AG09319 (cell line): ENCODE measurements around the gene RNU2-63P.

ENCODE experiments used
- DNase-seq: peaks from one replicate; pipeline ENCODE4 v3.0.0-alpha.2; 2010; ENCODE audit warnings: low read depth; ENCODE audit errors: extremely low read depth
- CTCF ChIP-seq: IDR thresholded peaks from 2 replicates; pipeline ENCODE4 v1.5.1; 2011; ENCODE audit warnings: low read depth, mild to moderate bottlenecking, inconsistent platforms, low read length, moderate library complexity

Gene RNU2-63P

GRCh38 chr2:88016086-88016959, at the start of gene RNU2-63P:
RNU2-63P (minus strand) TSS chr2:88016547.
- TF ChIP-seq CTCF, result no peak
- DNase-seq, result peak; percentile 16

DNA sequence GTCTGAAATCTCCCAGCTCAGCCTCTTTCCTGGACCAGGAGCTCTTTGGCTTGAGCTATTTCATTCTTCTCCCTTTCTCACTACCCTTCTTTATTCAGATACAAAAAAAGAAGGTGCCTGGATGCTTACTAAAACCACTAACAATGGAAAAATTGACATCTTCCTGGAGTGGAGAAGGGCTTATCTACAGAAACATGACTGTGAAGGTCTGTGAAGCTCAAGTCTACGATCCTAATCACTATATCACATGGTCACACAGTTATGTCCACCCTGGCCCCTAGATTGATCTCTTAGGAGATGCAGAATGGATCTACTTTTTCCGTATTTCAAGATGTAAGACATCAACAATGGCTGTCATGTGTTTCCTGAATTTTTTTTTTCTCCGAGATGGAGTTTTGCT, 44.9 kb upstream of the RNU2-63P start:
- no peak for TF ChIP-seq CTCF
- no peak for DNase-seq

DNA sequence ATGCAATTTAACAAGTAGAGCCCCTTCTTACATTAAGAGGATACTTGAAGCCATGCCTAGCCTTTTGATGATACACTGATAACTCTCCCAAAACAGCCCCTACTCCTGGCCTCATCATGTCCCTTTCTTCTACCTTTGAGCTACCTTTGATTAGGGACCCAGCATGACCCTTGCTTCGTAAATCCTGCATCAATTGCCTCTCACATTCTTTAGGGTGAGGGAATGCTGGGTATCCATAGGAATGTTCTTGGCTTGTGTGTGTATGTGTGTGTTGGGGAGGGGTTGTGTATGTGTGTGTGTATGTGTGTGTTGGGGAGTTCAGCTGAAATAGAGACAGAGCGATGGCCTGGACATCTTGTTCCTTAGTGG, 44.5 kb upstream of the RNU2-63P start:
- no peak for DNase-seq
- no peak for TF ChIP-seq CTCF

GRCh38 chr2:88059979-88060906, 43.9 kb upstream of the RNU2-63P start:
- DNase-seq, result no peak
- peak; percentile 81 for TF ChIP-seq CTCF

GRCh38 chr2:88058191-88058590, 41.8 kb upstream of the RNU2-63P start:
- DNase-seq, result no peak
- TF ChIP-seq CTCF, result no peak

- no peak for TF ChIP-seq CTCF
Measured at GRCh38 chr2:88057437-88057844, 41.1 kb upstream of the RNU2-63P start.

More at GRCh38 chr2:88057437-88057844, 41.1 kb upstream of the RNU2-63P start:
- DNase-seq, result no peak
